NT2/D1 (cell line): ENCODE results near the gene CATSPERE.

ENCODE experiments used
- SUZ12 ChIP-seq: IDR thresholded peaks from 2 replicates; pipeline ENCODE4 v1.6.1; 2011; ENCODE audit not compliant: insufficient read length, insufficient read depth; ENCODE audit errors: extremely low read depth
- YY1 ChIP-seq: IDR thresholded peaks from 2 replicates; pipeline ENCODE4 v1.6.1; 2011; ENCODE audit not compliant: insufficient read length, insufficient read depth

DNA sequence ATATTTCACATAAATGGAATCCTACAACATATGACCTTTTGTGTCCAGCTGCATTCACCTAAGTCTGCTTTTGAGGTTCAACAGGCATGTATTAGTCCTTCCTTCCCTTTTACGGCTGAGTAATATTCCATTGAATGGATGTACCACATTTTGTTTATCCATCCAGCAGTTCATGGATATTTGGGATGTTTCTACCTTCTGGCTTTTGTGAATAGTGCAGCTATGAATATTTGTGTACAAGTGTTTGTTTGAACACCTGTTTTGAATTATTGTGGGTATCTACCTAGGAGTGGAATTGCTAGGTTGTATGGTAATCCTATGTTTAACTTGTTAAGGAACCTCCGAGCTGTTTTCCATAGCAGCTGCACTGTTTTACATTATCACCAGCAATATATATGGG lies 129.6 kb downstream of the CATSPERE start:
- no peak for TF ChIP-seq SUZ12
- TF ChIP-seq YY1: no peak
